ENCODE results near the gene PDIA5.
A peak's percentile ranks its signal among the peaks of the same experiment; 100 is the strongest.

Gene PDIA5

DNA sequence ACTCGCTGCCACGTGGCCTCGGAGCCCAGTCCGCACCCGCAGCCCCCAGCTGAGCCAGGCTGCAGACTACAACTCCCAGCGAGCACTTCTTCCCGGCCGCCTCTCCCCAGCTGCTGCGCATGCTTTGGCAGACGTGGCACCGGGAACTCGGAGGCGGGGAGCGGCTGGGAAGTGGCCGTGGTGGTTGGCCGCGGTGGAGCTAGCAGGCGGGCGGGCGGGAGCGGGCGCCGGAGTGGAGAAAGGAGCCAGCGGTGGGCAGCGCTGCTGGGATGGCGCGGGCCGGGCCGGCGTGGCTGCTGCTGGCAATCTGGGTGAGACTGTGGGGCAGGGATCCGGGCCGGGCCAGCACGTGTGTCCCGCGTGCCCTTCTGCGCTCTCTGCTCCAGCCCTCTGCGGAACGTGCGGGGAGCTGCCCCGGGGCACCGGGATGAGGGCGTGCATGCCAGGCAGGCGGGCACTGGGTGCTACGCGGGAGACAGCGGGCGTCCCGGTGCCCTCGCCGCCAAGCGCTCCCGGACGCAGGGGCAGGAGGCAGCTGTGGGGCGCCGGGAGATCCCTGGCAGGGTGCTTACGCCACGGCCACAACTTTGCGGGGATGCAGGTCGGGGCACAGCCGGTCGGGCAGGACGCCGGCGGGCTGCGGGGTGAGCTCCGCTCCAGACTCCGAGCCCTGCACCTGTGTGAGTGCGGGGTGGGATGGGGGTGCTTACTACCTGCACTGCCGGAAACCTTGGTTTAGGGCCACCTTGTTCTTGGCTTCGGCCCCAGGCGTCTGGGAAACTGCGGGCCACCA, at the start of gene PDIA5:
PDIA5 (plus strand) TSS at position 130 of the 793 bp plus-strand sequence; CDS start at position 270, 140 bp downstream.
- DNase-seq = peak; percentile 92 to 95

DNA sequence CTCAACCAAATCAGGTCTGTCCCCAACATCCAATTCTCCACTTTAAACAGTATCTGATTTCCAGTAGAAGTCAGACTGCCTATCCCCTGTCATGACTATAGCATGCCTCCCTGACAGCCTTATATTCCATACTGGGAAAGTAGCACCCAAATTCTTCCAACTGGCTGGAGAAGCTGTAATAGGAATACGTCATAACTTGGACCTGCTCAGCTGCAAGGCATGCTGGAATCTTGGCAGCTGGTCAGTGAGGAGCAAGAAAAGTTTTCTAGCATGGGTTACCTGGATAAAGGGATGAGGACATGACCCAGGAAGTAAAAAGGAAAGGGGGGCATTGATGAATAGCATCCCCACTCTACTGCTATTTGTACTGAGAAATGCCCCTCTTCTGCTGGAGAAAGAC, 48.1 kb upstream of the PDIA5 start:
- DNase-seq = no peak

GRCh38 chr3:123019161-123019560, 47.7 kb upstream of the PDIA5 start:
- DNase-seq = no peak

- no peak for DNase-seq
Measured at GRCh38 chr3:123019591-123019990, 47.2 kb upstream of the PDIA5 start.

GRCh38 chr3:123020709-123021108, 46.1 kb upstream of the PDIA5 start:
- no peak for DNase-seq

GRCh38 chr3:123021388-123021787, 45.4 kb upstream of the PDIA5 start:
- DNase-seq = peak in 1 of 2 experiments; percentile 49

DNA sequence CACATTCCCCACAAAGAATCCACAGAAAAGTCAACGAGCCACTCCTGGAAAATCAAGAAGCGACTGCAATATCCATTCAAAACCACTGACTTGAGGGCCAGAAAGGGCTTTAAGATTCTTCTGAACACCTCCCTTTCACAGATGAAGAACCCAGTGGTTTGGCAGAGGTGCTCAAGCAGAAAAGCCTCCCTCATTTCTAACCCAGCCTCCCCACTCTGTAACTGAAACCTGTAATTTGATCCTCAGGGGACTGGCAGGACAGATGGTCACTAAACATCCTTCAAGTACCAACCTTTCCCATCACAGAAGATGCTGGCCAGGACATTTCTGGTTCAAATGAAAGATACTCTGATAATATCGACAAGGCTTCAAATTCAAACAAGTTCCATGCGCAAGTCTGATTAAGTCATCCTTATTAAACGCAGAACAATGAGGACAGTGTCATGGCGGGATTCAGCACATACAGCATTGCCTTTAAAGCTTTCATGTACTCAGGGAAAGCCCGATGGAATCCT, 44.8 kb upstream of the PDIA5 start:
- DNase-seq = peak; percentile 94 to 97

DNA sequence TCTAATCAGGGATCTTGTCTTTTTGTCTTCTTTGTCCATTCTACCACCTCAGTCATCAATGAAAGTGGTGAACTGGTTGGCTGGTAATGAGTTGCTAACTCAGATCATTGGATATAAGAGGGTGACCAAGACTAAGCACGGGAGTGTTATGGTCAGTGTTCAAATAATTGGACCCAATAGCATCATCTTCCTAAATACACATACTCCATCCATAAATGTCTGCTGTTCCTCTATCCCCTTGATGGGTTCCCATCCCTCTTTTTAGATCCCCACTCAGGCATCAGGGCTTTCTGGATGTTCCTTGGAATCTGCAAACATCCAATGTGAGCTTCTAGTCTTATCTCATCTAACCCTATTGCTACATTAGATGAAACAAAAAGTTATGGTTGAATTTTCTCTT, 42.8 kb upstream of the PDIA5 start:
- DNase-seq = no peak

DNA sequence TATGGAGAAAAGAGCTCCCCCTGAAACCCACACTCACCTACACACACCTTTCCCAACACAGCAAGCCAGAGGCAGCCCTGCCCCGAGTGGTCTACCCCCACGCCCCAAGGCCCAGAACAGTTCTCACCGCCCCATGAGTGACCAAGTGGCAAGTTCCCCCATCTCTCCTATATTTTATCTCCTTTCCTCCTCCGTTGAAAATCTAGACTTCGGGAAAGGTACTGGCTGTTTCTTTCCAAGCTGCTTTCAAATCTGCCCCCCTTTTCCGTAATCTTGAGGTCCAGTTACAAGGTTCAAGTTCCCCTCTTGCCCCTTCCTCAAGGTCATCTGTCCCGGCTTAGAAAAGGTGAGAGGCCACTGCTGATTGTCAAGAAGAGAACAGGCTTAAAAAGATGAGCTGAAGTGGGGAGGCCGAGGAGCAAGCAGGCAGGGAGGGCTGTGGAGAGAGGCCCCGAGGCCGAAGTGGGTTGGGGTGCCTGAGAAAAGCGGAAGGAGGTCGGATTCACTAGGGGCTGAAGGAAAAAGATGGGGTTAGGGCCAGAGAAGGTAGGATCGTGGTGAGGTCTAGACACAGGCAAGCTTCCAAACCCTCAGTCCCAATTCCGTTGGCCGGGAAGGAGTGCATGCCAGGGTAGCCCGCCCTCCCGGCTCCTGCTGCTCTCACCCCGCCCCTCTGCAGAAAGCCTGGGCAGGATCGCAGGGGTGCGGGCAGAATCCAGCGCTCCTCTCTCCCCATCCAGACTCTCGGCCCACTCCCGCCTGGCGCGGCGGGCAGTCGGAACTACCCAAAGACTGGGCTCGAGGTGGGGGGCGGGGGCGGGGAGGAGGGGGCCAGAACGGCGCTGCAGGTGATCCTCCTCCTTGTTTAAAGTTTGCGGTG, 40.9 kb upstream of the PDIA5 start:
- DNase-seq = peak in 1 of 2 experiments; percentile 20

- DNase-seq = peak in 1 of 2 experiments; percentile 62
Measured at GRCh38 chr3:123026565-123027291, 40.1 kb upstream of the PDIA5 start.

DNA sequence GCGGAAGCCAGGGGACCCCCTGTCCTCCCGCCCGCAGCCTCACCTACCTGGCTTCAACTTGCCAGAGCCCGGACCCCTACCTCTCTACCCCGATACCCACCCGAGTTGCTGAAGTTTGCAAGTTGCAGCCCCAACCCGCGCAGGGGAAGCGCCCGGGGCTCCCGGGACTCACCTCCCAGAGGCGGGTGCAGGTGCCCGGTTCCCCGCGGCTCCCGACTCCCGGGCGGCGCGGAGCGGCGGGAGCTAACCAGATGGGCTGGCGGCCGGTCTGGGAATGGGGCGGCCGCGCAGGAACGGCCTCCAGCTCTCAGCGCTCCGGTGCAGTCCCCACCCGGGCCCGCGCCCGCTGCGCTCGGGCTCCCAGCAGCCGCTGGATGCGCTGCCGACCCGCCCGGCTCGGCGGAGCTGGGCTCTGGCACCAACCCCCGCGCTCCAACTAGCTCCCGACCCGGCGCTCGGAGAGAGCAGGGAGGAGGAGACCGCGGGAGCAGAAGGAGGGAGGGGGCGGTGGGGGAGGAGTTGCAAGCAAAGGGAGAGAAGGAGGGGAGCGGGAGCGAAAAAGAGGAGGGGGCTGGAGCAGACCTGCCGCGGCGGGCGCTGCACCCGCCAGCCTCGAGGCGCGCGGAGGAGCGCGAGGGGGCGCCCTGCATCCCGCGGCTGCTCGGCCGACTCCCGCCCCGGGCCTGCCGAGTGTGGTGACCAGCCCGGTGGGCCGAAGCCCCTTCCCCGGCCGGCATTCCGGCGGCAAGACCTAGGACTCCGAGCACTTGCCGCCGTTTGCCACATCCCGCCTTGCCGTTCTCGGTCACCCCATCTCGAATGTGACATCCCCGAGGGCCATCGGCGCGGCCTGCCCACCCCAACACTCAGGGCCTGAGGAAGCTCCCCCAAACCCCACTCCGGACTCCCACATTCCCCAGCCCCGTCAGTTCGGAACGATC, 39.3 kb upstream of the PDIA5 start, which contains the start of gene SEMA5B:
SEMA5B (minus strand) TSS at position 472 of the 941 bp plus-strand sequence. CDS start 66,500 bp downstream, outside the sequence.
- DNase-seq = peak; percentile 64 to 82

GRCh38 chr3:123028233-123028828, 38.5 kb upstream of the PDIA5 start:
- peak; percentile 89 to 93 for DNase-seq

- DNase-seq = peak in 1 of 2 experiments; percentile 39
Measured at GRCh38 chr3:123031051-123031450, 35.8 kb upstream of the PDIA5 start.

GRCh38 chr3:123032057-123032456, 34.8 kb upstream of the PDIA5 start:
- DNase-seq = no peak

- DNase-seq = no peak
Measured at GRCh38 chr3:123034120-123034519, 32.7 kb upstream of the PDIA5 start.

GRCh38 chr3:123034996-123035395, 31.8 kb upstream of the PDIA5 start:
- DNase-seq = no peak

DNA sequence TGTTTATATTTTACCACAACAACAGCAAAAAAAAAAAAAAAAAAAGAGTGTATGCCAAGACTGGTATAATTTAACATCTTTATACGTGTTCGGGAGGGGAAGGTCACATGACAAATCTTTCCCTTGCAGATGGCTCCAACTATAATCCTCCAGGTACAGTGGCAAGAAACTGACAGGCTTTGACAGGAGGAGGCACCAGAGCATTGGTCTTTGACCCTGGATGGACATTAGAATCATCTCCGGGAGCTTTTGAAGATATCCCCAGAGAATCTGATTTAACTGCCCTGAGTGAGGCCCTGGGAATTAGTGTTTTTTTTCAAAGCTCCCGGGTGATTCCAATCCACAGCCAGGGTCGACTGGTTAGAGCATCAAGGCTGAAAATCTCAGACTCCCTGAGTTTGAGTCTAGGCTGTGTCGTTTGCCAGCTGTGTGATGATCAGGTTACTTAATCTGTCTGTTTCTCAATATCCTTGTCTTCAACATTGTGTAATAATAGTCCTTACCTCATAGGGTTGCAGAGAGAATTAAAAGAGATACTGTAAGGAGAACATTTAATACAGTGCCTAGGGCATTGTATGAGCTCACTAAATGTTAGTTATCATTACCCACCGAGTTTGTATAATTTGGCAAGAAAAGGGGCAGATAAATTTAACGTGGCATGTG, 30.3 kb upstream of the PDIA5 start:
- DNase-seq = peak; percentile 89 to 92

DNA sequence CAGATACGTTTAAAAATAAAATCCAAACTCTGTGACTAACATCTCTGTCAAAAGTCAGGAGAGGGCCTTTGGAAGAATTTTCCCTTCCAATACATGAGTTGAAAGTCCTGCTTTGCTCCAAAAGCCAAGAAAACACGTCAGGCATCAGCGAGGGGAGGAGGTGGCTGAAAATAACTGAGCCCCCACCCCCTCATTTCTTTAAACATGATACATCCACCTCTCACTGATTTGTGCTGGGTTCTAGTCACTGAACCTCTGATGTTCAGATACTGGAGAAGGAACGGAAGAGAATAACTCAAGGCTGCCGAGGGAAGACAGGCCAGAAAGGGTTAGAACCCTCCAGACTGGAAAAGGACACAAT, 29.8 kb upstream of the PDIA5 start:
- DNase-seq = no peak

GRCh38 chr3:123038751-123039150, 28.1 kb upstream of the PDIA5 start:
- no peak for DNase-seq

- DNase-seq = no peak
Measured at GRCh38 chr3:123039178-123039577, 27.6 kb upstream of the PDIA5 start.

DNA sequence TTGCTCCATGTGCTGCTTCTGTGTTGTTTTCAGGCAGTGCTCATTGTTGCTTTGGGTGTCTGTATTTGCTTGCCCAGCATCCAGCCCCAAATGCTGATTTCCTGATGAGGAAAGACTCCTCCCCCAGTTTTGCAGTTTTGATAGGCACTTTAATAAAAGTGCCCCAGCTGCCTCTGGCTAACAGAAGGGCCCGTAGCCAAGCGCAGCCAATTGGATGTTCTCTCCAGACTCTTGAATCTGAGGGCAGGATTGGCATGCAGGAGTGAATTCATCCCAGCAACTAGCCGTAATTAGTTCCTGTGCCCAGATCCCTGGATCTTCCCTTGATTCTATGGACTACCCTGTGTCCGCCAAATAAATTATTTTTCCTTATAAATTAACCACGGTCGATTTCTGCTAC, 24.4 kb upstream of the PDIA5 start:
- DNase-seq = peak; percentile 87 to 94
